ENCODE measurements around the gene FMN1. TPM values are rescaled to one million over a fixed set of nuclear protein-coding genes. Genes with fewer than 3 reads are reported as not detected.

Gene FMN1
- total and polyA plus RNA-seq, 2 of the 13 experiments (the other 11 are each of a cell fraction or from before 2014, with no cell fraction given), result 0.20 to 0.60 TPM

DNA sequence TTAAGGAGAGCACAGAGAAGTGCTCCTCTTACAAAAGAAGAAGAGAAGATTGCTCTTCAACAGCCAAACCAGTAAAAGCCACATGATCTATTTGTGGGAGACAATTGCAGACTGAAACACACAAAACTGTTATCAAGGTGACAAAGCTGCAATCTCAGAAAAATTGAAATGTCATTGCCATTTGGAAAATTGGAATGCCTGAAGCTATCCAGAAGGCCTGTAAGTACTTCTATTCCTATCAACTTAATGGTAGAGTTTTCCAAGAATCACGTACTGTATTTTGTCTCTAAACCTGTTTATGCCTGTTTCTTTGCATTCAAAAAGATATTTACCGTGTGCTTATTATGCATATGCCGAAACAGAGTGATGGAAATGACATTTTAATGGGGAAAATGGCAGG lies 272.0 kb downstream of the FMN1 start:
- in situ Hi-C loops (cut with HindIII; ENCODE audit: extremely low pct_ligation_motif_present, low pct_unique_long_range_greater_than_20kb), result no loop called here
- Histone ChIP-seq H2AFZ (ENCODE audit: low read length) (no peak overlapping the region), H3K27me3 (ENCODE audit: control insufficient read depth in 1 of 2, insufficient read depth in 2 of 2, low read length in 2 of 2) (no peaks in the 10 kb centered on the region), H3K4me1 (ENCODE audit: insufficient read depth, low read length) (no peaks in the 10 kb centered on the region), H3K36me3 (replicated peaks in 1 of 2; ENCODE audit: control insufficient read depth in 1 of 2, insufficient read depth in 2 of 2, low read length in 2 of 2) (no peaks in the 10 kb centered on the region), H3K9ac (ENCODE audit: insufficient read depth, low read depth, low read length) (no peak overlapping the region), H4K20me1 (ENCODE audit: insufficient read depth, low read length) (no peaks in the 10 kb centered on the region), H3K4me3 (replicated peaks in 1 of 3; ENCODE audit: insufficient read depth in 1 of 3, low read depth in 2 of 3, low read length in 3 of 3) (no peak overlapping the region), H3K79me2 (ENCODE audit: insufficient read depth, low read length) (no peaks in the 10 kb centered on the region), H3K27ac (ENCODE audit: extremely low read length, insufficient read depth, low read length) (no peak overlapping the region), H3K9me3 (ENCODE audit: low read length) (no peaks in the 10 kb centered on the region), H3K4me2 (ENCODE audit: low read depth, low read length) (no peak overlapping the region)
- 50% methylated on average over 3 of the region's 3 CpGs for WGBS (ENCODE audit: low lambda C conversion rate)
- TF ChIP-seq ZNF543 (CRISPR knock-in tag; IDR thresholded peaks at IDR 0.05) (no peak), ZNF121 (CRISPR knock-in tag; IDR thresholded peaks at IDR 0.05) (no peak), REPIN1 (CRISPR knock-in tag; IDR thresholded peaks at IDR 0.05; ENCODE audit: borderline replicate concordance, low read depth) (no peak), TARDBP (CRISPR knock-in tag; IDR thresholded peaks at IDR 0.05) (no peak)
- ChIA-PET CTCF (ENCODE audit: low intra/inter-chr PET ratio, low total read pairs) (no interaction called here), POLR2A (no interaction called here)
- intact Hi-C loops (cut with micrococcal nuclease; ENCODE audit: unreplicated experiment), result no loop called here
- FAIRE-seq (no peak), ATAC-seq (no peak), DNase-seq (ENCODE audit: low spot score) (no peak)
- BruUV-seq (replicated peaks), result no TSS peak

DNA sequence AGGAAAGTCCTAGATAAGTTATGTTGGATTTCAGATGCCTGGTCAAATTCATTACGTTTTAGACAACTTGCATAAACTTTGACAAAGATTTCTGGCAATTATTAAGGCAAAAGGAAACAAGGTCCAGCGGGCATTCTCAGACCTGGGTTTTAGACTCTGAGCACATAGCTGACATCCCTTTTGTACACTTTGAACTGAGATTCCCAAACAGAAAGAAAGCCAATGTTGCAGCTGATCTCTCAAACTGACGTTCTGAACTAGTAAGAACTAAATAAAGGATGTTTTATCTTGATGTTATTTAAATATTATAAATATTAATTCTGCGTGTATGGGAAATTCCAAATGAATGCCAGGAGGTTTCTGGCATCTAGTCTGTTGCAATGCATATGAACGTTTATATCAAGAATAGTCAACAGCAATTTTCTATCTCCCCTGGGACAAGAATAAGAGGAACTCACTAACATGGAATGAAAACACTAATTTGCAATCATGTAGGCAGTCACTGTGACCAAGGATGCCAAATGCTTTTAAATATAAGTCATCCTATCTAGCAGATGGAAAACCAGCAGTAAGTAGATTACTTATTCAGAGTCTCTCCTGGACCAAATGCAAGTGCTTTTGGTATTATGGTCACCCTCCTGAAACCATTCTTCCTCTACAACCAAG lies 274.6 kb downstream of the FMN1 start:
- TF ChIP-seq, protein P1, sequence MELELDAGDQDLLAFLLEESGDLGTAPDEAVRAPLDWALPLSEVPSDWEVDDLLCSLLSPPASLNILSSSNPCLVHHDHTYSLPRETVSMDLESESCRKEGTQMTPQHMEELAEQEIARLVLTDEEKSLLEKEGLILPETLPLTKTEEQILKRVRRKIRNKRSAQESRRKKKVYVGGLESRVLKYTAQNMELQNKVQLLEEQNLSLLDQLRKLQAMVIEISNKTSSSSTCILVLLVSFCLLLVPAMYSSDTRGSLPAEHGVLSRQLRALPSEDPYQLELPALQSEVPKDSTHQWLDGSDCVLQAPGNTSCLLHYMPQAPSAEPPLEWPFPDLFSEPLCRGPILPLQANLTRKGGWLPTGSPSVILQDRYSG (CRISPR knock-in tag; IDR thresholded peaks at IDR 0.05), result no peak
- intact Hi-C loops (cut with micrococcal nuclease; ENCODE audit: unreplicated experiment) (no loop called here), in situ Hi-C loops (cut with HindIII; ENCODE audit: extremely low pct_ligation_motif_present, low pct_unique_long_range_greater_than_20kb) (no loop called here)
- DNase-seq (ENCODE audit: low spot score) (no peak), FAIRE-seq (no peak), ATAC-seq (no peak)
- no peak overlapping the region for H2AFZ ChIP-seq (ENCODE audit: low read length)
- no peak overlapping the region for H3K9ac ChIP-seq (ENCODE audit: insufficient read depth, low read depth, low read length)
- no peaks in the 10 kb centered on the region for H3K36me3 ChIP-seq (replicated peaks in 1 of 2; ENCODE audit: control insufficient read depth in 1 of 2, insufficient read depth in 2 of 2, low read length in 2 of 2)
- H3K4me3 ChIP-seq (replicated peaks in 1 of 3; ENCODE audit: insufficient read depth in 1 of 3, low read depth in 2 of 3, low read length in 3 of 3), result no peak overlapping the region
- H3K79me2 ChIP-seq (ENCODE audit: insufficient read depth, low read length), result no peaks in the 10 kb centered on the region
- H3K4me2 ChIP-seq (ENCODE audit: low read depth, low read length), result no peak overlapping the region
- ChIA-PET POLR2A (no interaction called here), CTCF (ENCODE audit: low intra/inter-chr PET ratio, low total read pairs) (no interaction called here)
- H4K20me1 ChIP-seq (ENCODE audit: insufficient read depth, low read length), result no peaks in the 10 kb centered on the region
- WGBS (ENCODE audit: low lambda C conversion rate), result 29% methylated on average over 5 of the region's 5 CpGs
- H3K27ac ChIP-seq (ENCODE audit: extremely low read length, insufficient read depth, low read length), result no peak overlapping the region
- no peaks in the 10 kb centered on the region; a peak in 1 of 5 replicates for H3K27me3 ChIP-seq (ENCODE audit: control insufficient read depth in 1 of 2, insufficient read depth in 2 of 2, low read length in 2 of 2)
- no peaks in the 10 kb centered on the region for H3K9me3 ChIP-seq (ENCODE audit: low read length)
- no peaks in the 10 kb centered on the region for H3K4me1 ChIP-seq (ENCODE audit: insufficient read depth, low read length)
- no TSS peak for BruUV-seq (replicated peaks)

Measured in HepG2 (cell line).